SK-N-SH (cell line): ENCODE measurements around the gene ATP6V1D. TPM values are rescaled to one million over a fixed set of nuclear protein-coding genes. Genes with fewer than 3 reads are reported as not detected.
A peak's percentile ranks its signal among the peaks of the same experiment; 100 is the strongest.

Experiments used
- CTCF ChIA-PET: fragments of 300-600, 350-600 bp; formaldehyde crosslinking; extraction: SDS; loops from one replicate; lab custom pipeline; 2021; lab: Yijun Ruan, JAX
- POLR2A ChIA-PET: fragments of 350-600 bp; sonication (Branson Sonifier 250); formaldehyde crosslinking; extraction: SDS; loops from one replicate; lab custom pipeline; 2020; ENCODE audit warnings: antibody characterized with exemption, inconsistent platforms; lab: Yijun Ruan, JAX
- DNase-seq: peaks from one replicate; pipeline ENCODE4 v3.0.0; 2012
- H2AFZ ChIP-seq: fragments of 200-600 bp; sonication (generic); 2 replicates; pipeline ENCODE4 v1.8.1; 2016; ENCODE audit warnings: antibody characterized with exemption, mild to moderate bottlenecking, low read depth
- H3F3A ChIP-seq: fragments of 200-600 bp; sonication (generic); replicated peaks from 2 replicates; pipeline ENCODE3; 2016; ENCODE audit warnings: antibody characterized with exemption, mild to moderate bottlenecking; ENCODE audit not compliant: insufficient read depth
- H3K27ac ChIP-seq, 2 experiments: fragments of 200-500 bp in 1 of 2; fragments of 200-600 bp in 1 of 2; sonication (Bioruptor generic) in 1 of 2; sonication (generic), shearing (Covaris generic) in 1 of 2; 2 replicates each; pipeline versions ENCODE4 v1.5.1 to v1.6.1; 2014 to 2016; ENCODE audit warnings: low read depth in 2 of 2, inconsistent platforms in 1 of 2, low read length in 1 of 2, mild to moderate bottlenecking in 1 of 2, mixed read lengths in 1 of 2
- H3K27me3 ChIP-seq: fragments of 200-600 bp; sonication (generic), shearing (Covaris generic); 2 replicates; pipeline ENCODE4 v1.6.1; 2016; ENCODE audit warnings: mixed run types; ENCODE audit not compliant: insufficient read depth
- H3K36me3 ChIP-seq, 2 experiments: fragments of 200-500 bp in 1 of 2; fragments of 200-600 bp in 1 of 2; sonication (Bioruptor generic) in 1 of 2; sonication (generic) in 1 of 2; replicated peaks in 1 of 2; 2 replicates each; pipeline versions ENCODE3 to v1.5.1; 2014 to 2016; ENCODE audit warnings: low read length in 1 of 2, mild to moderate bottlenecking in 1 of 2; ENCODE audit not compliant: insufficient read depth in 2 of 2, control insufficient read depth in 1 of 2
- H3K4me1 ChIP-seq, 2 experiments: fragments of 200-500 bp in 1 of 2; fragments of 200-600 bp in 1 of 2; sonication (Bioruptor generic) in 1 of 2; sonication (generic), shearing (Covaris generic) in 1 of 2; 2 replicates each; pipeline versions ENCODE4 v1.5.1 to v1.6.1; 2014 to 2016; ENCODE audit warnings: low read depth in 1 of 2, low read length in 1 of 2, mixed run types in 1 of 2; ENCODE audit not compliant: insufficient read depth in 2 of 2, control insufficient read depth in 1 of 2
- H3K4me2 ChIP-seq: fragments of 200-600 bp; sonication (generic), shearing (Covaris generic); 2 replicates; pipeline ENCODE4 v1.6.1; 2017; ENCODE audit warnings: mixed run types
- H3K4me3 ChIP-seq, 2 experiments: fragments of 200-500 bp in 1 of 2; fragments of 200-600 bp in 1 of 2; sonication (Bioruptor generic) in 1 of 2; sonication (generic), shearing (Covaris generic) in 1 of 2; 2 replicates each; pipeline versions ENCODE4 v1.5.1 to v1.8.1; 2014 to 2016; ENCODE audit warnings: low read depth in 2 of 2, inconsistent platforms in 1 of 2, low read length in 1 of 2, mild to moderate bottlenecking in 1 of 2, mixed read lengths in 1 of 2, moderate library complexity in 1 of 2
- H3K79me2 ChIP-seq: fragments of 200-600 bp; sonication (generic); 2 replicates; pipeline ENCODE4 v1.8.1; 2017; ENCODE audit warnings: mild to moderate bottlenecking; ENCODE audit not compliant: insufficient read depth
- H3K9ac ChIP-seq: fragments of 200-600 bp; sonication (generic); 2 replicates; pipeline ENCODE4 v1.6.1; 2017; ENCODE audit warnings: mixed run types
- H3K9me2 ChIP-seq: fragments of 200-600 bp; sonication (generic); 2 replicates; pipeline ENCODE4 v1.6.1; 2017; ENCODE audit warnings: mixed run types
- H3K9me3 ChIP-seq: fragments of 200-600 bp; sonication (generic); 2 replicates; pipeline ENCODE4 v1.6.1; 2017; ENCODE audit warnings: mixed run types, mild to moderate bottlenecking, moderate library complexity
- H4K20me1 ChIP-seq: fragments of 200-600 bp; sonication (generic); 2 replicates; pipeline ENCODE4 v1.6.1; 2017; ENCODE audit warnings: mild to moderate bottlenecking, mixed run types; ENCODE audit not compliant: insufficient read depth
- CHD2 ChIP-seq: fragments of 150-350 bp; IDR thresholded peaks from 2 replicates; pipeline ENCODE4 v1.6.1; 2018; ENCODE audit warnings: low read length; ENCODE audit not compliant: partially characterized antibody
- CTCF ChIP-seq: fragments of 200-600 bp; sonication (generic); IDR thresholded peaks from 2 replicates; pipeline ENCODE4 v1.6.1; 2017; ENCODE audit warnings: antibody characterized with exemption, mild to moderate bottlenecking, moderate library complexity
- ELF1 ChIP-seq: IDR thresholded peaks from 2 replicates; pipeline ENCODE4 v1.4.0; 2012
- EZH2phosphoT487 ChIP-seq: fragments of 200-600 bp; sonication (generic); IDR thresholded peaks from 2 replicates; pipeline ENCODE4 v1.6.1; 2017; ENCODE audit warnings: low read depth, mixed run types, mild to moderate bottlenecking, antibody characterized with exemption, moderate library complexity, borderline replicate concordance
- FOSL2 ChIP-seq: IDR thresholded peaks from 2 replicates; pipeline ENCODE4 v1.4.0; 2012; ENCODE audit warnings: low read depth, mild to moderate bottlenecking, moderate library complexity, borderline replicate concordance
- GATA2 ChIP-seq: sonication (generic); formaldehyde crosslinking; IDR thresholded peaks from 2 replicates; pipeline ENCODE4 v1.5.0; 2020; ENCODE audit warnings: mild to moderate bottlenecking, missing genetic modification reagents
- IRF3 ChIP-seq: fragments of 150-350 bp; IDR thresholded peaks from 2 replicates; pipeline ENCODE4 v1.6.1; 2016; ENCODE audit warnings: mild to moderate bottlenecking, low read depth, low read length
- MAX ChIP-seq: IDR thresholded peaks from 2 replicates; pipeline ENCODE4 v1.4.0; 2012; ENCODE audit warnings: low read depth
- MXI1 ChIP-seq: IDR thresholded peaks from 2 replicates; pipeline ENCODE4 v1.6.1; 2012; ENCODE audit warnings: mild to moderate bottlenecking, low read depth, low read length, improper control_type of control experiment
- RAD21 ChIP-seq: IDR thresholded peaks from 2 replicates; pipeline ENCODE4 v1.6.1; 2012; ENCODE audit warnings: mild to moderate bottlenecking, low read length
- RCOR1 ChIP-seq: fragments of 150-350 bp; IDR thresholded peaks from 2 replicates; pipeline ENCODE4 v1.6.1; 2017; ENCODE audit warnings: antibody characterized with exemption, low read length
- REST ChIP-seq: IDR thresholded peaks from 2 replicates; pipeline ENCODE4 v1.6.1; 2012; ENCODE audit warnings: mild to moderate bottlenecking, low read depth, low read length, moderate library complexity
- SIN3A ChIP-seq: IDR thresholded peaks from 2 replicates; pipeline ENCODE4 v1.6.1; 2012; ENCODE audit warnings: low read depth, mild to moderate bottlenecking, low read length, moderate library complexity, borderline replicate concordance
- TAF1 ChIP-seq: IDR thresholded peaks from 2 replicates; pipeline ENCODE4 v1.6.1; 2012; ENCODE audit warnings: low read depth, mild to moderate bottlenecking, low read length, moderate library complexity, borderline replicate concordance
- TCF12 ChIP-seq: IDR thresholded peaks from 2 replicates; pipeline ENCODE4 v1.4.0; 2012
- USF2 ChIP-seq: fragments of 150-350 bp; IDR thresholded peaks from 2 replicates; pipeline ENCODE4 v1.6.1; 2017; ENCODE audit warnings: antibody characterized with exemption, low read length, low read depth, borderline replicate concordance
- ZBTB33 ChIP-seq: IDR thresholded peaks from 2 replicates; pipeline ENCODE4 v1.4.0; 2012; ENCODE audit warnings: low read depth, borderline replicate concordance
- WGBS: methylation state at CpG from one replicate; pipeline ENCODE4 v1.1.6; 2017; ENCODE audit warnings: low lambda C conversion rate; 5-methylcytosine and 5-hydroxymethylcytosine counted together
- polyA plus RNA-seq, 3 experiments: library from polyadenylated mRNA; depleted of rRNA; stranded (reverse); fragments of >200 nt; gene quantifications; 2 replicates each; pipeline ENCODE4 v1.2.3, GENCODE V29; 2012

Gene ATP6V1D
- polyA plus RNA-seq, 1 of the 3 experiments (the other 2 are of a cell fraction) = 39.2 TPM

- Histone ChIP-seq H3K27me3 (no peaks in the 10 kb centered on the region), H3K4me3 (no peak overlapping the region), H3K4me2 (no peak overlapping the region), H3F3A (peaks cover 30% of the 10 kb centered on the region), H3K9ac (no peak overlapping the region), H3K4me1 (no peaks in the 10 kb centered on the region; a peak in 1 of 4 replicates), H3K79me2 (peaks cover 19% of the 10 kb centered on the region; the same call in 1 of the 2 replicates), H3K27ac (peak overlapping the region in 1 of 2 experiments; percentile 6; a peak in 1 of 4 replicates), H4K20me1 (no peaks in the 10 kb centered on the region), H2AFZ (no peak overlapping the region), H3K9me3 (no peaks in the 10 kb centered on the region), H3K36me3 (peaks cover 56 to 67% of the 10 kb centered on the region in 2 experiments), H3K9me2 (no peaks in the 10 kb centered on the region)
- POLR2A ChIA-PET = no interaction called here
- WGBS = 89% methylated on average over 5 of the region's 5 CpGs
- CTCF ChIA-PET = interaction anchor here (0.6 to 1.3 kb wide), 2 partner anchors 166 to 790 kb away, joined by 3 to 6 read pairs; no protein-coding TSS in a partner anchor
- DNase-seq = no peak
- TF ChIP-seq MAX (no peak), TCF12 (no peak), USF2 (no peak), ZBTB33 (no peak), RCOR1 (no peak), CTCF (no peak), CHD2 (no peak), RAD21 (no peak), SIN3A (no peak), FOSL2 (no peak), GATA2 (CRISPR knock-in tag) (no peak), ELF1 (no peak), MXI1 (no peak), EZH2phosphoT487 (no peak), REST (no peak), IRF3 (no peak), TAF1 (no peak)
Measured at GRCh38 chr14:67332468-67332867, 27.1 kb downstream of the ATP6V1D start.
